HG02885 (cell line): ENCODE results near the gene ELOVL1.

Experiments
- ATAC-seq: cut with Tn5 transposase; IDR thresholded peaks from one replicate; pipeline ENCODE4 v1.9.1; 2021; ENCODE audit warnings: mild to moderate bottlenecking; ENCODE audit not compliant: unreplicated experiment, poor library complexity

The ELOVL1 gene

DNA sequence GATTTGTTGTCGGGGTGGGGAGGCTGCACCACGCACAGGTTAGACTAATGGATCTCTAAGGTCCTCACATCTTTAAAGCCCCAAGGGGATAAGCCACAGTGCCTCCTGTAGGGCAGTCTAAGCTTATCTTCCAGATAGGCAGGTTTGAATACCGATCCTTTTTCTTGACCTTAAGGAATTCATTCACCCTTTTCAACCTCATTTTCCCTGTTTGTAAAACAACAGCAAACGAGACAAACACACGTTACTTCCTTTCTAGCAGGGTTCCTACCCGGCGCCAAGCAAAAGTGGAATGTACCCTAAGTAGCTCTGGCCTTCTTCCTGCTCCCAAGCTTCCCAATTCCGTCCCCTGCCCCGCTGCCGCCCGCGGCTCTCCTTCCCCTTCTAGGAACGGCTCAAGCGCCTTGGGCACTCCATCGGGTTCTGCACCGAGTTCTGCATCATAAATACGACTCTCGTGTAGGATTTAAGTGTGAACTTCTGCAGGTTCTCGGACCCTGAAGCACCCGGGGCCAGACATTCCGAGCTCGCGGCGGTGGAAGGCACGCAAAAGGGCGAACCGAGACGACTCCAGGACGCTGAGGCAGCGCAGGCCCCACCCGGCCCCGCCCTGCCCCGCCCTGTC, 9.6 kb downstream of the ELOVL1 start:
- no peak for ATAC-seq

DNA sequence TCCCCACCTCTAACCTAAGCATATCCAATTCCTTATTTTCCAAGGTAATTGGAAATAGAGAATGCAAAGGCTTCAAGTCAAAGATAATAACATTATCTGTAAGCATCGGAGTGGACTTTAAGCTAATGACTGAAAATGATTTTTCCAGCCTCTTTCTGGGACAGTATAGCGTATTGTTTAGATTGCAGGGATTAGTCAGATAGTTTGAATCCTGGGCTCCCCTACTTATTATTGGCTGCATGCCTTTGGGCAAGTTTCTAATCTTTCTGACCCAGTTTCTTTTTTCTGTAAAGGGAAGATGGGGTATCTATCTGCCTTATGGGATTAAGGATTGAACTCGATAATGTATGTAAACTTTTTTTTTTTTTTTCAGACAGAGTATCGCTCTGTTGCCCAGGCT, 10.6 kb downstream of the ELOVL1 start:
- no peak for ATAC-seq

DNA sequence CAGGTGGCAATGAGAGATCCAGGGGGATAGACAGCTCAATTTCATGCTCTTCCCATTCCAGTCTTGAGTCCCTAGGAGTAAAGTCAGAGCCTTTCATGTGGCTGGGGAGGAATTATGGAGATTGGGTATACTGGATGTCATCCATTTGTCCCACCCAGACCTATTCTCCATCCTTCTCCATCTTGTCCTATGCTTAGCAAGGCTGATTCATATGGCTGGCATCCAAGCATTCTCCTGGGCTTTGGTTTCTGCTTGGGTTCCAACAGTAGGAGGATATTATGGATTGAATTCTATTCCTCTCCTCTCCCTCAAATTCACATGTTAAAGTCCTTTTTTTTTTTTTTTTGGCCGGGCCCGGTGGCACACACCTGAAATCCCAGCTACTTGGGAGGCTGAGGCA, 12.9 kb downstream of the ELOVL1 start:
- no peak for ATAC-seq

DNA sequence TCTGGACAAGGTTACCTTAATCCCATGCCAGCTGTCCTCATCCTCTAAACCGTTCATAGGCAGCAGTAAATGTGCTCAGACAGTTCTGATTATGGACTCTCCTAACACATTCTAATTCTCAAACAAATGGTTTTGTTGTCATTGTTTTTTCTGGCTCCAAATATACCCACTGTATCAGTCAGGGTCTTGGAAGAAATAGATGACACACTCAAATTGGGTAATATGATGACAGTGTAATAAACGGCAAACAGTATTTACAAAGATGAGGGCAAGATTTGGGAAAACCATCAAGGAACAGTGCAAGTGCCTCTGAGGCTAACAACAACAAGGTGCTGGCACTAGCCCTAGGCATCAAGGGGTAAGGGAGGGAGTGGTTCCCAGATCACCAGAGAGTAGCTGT, 13.3 kb downstream of the ELOVL1 start:
- ATAC-seq = no peak

DNA sequence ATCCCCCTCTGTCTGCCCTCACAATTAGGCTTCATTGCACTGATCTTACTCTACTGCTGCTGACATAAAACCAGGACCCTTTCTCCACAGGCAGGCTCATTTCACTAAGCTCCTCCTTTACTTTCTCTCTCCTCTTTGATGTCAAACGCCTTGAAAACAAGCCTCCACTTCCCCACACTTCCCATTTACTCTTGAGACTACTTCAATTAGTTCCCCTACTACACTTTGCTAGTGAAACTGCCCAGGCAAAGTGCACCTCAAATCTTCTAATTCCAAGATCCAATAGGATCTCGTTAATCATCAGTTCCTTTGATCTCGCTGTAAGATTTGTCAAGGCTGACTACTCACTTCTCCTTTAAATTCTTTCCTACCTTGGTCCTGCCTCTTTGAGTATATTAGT, 14.9 kb downstream of the ELOVL1 start:
- ATAC-seq = no peak

DNA sequence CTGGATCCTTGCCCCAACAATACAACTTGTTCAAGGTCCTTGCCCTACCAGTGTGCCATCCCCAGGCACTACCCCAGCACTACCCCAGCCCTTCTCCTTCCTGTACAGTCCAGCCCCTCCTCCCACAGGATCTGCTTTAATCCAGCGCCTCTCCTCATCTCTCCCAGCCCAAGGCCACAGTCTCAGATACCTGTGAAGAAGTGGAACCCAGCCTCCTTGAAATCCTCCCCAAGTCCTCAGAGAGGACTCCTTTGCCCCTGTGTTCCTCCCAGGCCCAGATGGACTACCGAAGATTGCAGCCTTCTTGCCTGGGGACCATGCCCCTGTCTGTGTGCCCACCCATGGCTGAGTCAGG, 15.5 kb downstream of the ELOVL1 start:
- ATAC-seq = no peak

DNA sequence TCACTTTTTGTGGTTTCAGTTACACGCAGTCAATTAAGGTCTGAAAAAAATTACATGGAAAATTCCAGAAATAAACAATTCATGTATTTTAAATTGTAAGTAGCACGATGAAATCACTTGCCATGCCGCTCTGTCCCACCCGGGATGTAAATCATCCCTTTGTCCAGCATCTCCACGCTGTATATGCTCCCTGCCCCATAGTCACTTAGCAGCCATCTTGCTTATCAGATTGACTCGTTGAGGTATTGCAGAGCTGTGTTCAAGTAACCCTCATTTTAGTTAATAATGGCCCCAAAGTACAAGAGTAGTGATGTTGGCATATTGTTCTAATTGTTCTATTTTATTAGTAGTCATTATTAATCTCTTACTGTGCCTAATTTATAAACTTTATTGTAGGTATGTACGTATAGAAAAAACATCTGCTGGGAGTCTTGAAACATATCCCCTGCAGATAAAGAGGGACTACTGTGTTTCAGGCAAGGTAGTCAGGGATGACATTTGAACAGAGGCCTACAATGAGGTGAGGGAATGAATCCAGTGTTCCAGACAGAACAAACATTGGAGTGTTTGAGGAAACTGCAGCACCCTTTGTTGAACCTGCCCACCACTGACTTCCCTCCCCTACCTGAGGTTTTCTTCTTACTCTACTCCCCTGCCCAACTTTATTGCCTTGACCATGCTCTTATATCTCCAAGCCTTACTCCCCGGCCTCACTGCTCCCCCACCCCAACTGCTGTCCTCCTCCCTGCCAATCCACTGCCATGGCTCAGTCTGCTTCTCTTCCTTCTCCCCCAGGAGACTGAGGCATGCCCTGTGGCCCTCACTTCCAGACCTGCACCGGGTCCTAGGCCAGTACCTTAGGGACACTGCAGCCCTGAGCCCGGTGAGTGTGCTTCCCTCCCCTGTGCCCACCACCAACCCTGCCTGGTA, 16.1 kb downstream of the ELOVL1 start:
- ATAC-seq = no peak

DNA sequence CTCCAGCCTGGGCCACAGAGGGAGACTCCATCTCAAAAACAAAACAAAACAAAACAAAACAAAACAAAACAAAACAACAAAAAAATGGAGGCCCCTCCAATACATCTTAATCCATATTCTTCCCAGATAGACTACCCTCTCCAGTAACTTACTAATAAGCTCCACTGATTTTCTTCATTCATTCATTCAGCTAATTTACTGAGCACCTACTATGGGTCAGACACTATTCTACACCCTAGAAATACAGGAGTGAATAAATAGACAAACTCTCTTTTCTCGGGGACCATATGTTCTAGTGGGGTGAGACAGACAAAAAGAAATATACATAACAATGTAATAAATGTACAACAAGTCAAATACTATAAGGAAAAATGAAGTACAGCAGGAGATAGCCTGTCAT, 16.8 kb downstream of the ELOVL1 start:
- no peak for ATAC-seq

DNA sequence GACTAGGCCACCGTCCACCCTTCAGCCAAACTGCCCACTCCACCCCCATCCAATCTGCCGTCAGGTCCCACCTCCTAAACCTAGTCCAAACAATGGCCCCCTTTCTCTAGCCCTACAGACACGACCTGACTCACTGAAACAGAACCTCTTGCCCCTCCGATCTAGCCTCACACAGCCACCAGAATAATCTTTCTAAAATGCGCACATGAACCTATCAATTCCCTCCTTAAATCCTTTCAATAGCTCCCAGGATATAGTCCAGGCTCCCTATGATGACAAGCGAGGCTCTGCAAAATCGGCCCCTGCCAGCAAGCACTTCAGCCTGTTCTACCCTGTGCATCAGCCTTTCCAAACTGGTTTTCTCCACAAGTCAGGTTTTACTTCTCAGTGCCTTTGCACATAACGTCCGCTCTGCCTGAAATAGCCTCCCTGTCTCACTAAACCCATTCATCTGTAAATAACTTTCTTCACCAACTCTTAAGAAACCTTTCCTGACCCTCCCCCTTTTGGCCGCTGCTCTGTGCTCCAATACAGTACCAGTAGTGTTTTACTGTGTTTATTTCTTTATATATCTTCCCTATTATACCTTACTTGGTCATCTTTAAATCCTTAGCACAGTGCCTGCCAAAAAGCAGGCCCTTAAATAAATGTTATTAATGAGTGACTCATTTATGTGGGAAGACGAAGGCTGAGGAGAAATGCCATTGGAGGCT, 18.1 kb downstream of the ELOVL1 start:
- ATAC-seq = no peak

DNA sequence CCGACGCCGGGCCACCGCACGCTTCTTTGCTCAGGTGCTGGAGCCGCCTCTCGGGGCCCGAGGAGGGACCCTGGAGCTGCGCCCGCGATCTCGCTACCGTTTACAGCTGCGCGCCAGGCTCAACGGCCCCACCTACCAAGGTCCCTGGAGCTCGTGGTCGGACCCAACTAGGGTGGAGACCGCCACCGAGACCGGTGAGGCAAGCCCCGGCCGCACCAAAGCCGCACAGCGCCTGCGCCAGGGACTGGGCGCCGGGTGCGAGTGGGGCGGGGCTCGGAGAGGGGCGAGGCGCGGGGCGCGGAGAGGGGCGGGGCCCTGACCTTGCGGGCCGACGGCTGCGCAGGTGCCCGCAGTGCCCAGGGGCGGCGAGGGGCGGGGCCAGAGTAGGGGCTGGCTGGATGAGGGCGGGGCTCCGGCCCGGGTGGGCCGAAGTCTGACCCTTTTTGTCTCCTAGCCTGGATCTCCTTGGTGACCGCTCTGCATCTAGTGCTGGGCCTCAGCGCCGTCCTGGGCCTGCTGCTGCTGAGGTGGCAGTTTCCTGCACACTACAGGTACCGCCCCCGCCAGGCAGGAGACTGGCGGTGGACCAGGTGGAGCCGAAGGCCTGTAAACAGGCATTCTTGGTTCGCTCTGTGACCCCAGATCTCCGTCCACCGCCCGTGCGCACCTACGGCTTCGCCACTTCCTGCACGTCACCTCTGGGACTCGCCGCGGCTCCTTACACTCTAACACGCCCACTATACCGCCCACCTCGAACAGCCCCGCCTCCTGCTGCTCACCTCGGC, 18.8 kb downstream of the ELOVL1 start:
- no peak for ATAC-seq

DNA sequence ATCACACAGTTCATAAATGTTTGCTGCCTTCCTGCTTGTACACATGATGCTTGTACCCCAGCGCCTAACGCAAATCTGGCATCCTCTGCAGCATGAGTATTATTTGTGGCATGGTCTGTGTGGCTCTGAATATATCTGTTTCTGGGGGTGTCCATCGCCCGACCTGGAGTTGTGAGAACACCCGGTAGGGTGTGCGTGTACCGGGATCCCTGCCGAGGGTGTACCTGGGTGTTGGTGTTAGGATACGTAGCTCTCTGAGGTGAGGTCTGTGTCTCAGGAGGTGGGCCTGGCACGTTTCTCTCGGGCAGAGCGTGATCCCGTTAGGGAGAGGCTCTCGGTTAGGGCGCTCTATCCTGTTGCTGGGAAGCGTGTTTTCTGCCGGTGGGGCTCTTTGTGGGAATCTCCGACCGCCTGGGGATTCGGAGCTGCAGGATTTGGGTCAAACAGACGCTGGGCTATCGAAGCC, 19.4 kb downstream of the ELOVL1 start:
- ATAC-seq = no peak

DNA sequence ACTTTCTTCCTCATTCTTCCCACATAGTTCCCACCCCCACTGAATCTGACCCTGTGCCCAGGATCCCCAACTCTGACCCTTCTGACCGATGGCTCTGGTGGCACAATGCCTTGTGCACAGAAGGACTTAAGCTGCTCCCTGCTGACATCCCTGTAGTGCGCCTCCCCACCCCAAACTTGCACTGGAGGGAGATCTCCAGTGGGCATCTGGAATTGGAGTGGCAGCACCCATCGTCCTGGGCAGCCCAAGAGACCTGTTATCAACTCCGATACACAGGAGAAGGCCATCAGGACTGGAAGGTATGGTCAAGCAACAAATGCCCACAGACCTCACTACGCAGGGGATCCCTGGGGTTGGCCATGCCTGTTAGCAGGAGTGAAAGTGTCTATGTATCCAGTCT, 21.2 kb downstream of the ELOVL1 start:
- no peak for ATAC-seq

DNA sequence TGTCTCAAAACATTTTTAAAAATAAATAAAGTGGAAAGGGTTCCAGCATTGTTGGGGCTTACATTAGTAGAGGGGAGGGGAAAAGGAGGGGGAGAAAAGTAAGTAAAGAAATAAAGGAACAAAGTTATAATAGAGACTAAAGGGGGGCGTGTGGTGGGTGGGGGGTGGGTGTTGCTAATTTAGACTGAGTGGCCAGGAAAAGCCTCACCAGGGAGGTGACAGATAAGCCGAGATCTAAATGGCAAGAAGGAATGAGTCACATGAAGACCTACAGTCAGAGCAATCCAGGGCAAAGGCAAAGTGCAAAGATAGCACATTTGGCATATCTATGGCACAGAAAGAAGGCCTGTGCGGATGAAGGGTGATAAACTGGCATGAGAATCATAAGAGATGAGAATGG, 22.7 kb downstream of the ELOVL1 start:
- no peak for ATAC-seq

DNA sequence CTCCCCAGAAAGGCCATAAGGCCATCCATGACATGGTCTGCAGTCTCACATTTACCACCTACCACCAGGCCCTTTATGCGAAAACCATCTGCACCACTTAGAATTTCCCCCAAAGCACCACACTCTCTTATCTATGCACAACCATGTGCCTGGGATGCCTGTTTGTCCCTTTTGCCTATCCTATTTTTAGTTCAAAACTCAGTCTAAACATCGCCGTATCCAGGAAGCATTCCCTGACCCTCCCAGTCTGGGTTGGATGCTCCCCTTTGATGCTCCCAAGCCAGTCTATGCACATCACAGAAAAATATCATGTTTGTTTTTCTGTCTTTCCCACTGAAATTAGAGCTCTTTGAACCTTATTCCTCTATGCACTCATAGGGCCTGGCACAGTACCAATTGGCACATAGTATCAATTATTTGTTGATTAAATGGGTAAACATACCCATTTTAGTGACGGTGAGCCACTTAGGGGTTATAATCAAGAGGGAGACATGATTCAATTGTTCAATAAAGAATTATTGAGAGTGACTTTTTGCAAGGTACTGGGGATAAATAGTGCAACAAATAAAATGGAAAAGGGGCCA, 23.5 kb downstream of the ELOVL1 start:
- ATAC-seq = no peak

DNA sequence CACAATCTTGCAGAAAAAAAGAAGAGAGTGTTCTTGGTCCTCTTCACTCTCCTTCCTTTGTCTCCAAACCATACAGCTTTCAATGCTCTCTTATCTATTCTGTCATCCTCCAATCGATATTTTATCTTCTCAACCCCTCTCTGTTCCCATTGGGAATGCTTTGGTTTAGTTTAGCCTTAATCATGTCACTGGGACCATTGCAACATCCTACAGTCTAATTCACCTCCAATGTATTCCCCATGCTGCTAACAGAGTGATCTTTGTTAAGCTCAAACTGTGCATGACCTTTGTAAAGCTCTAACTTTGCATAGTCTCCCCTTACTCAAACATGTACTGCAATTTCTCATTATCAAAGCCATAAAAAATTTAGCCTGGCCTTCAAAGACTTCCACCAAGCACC, 27.3 kb downstream of the ELOVL1 start:
- no peak for ATAC-seq

DNA sequence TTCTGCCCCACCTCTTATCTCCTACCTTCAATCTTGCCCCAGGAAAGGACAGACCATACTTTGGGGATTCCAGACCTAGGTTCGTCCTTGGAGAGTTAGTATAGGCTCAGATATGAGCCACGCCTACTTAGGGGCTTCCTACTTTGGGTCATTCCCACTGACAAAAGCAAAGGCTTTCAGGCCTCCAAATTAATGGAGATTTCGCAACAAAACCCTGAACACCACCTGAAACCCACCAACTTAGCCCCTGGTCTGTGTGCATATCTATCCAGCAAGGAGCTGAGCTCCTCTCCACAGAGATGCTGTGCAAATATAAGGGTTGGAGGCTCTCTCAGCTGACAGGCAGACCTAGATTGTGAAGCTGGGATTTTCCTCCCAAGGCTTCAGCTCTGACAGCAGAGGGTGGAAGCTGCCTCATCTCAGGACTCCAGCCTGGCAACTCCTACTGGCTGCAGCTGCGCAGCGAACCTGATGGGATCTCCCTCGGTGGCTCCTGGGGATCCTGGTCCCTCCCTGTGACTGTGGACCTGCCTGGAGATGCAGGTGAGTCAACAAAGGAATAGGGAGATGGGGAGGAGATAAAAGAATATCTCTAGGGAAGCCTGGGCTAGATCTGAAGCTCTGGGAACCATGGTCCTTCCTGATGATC, 28.1 kb downstream of the ELOVL1 start:
- ATAC-seq = no peak

DNA sequence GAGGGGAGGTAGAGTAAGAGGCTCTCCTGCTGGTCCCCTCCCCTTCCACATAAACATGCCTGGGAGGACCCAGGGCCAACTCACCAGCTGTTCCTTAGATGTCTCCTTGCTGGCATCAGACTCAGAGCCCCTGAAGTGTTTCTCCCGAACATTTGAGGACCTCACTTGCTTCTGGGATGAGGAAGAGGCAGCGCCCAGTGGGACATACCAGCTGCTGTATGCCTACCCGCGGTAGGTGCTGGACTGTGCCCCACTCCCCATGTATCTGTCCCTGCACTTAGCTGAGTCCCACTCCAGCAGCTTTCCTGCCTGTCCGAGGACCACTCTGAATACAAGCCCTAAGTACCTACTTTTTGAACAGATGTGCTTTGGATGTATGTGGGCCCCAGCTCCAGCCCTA, 29.8 kb downstream of the ELOVL1 start:
- ATAC-seq = no peak

DNA sequence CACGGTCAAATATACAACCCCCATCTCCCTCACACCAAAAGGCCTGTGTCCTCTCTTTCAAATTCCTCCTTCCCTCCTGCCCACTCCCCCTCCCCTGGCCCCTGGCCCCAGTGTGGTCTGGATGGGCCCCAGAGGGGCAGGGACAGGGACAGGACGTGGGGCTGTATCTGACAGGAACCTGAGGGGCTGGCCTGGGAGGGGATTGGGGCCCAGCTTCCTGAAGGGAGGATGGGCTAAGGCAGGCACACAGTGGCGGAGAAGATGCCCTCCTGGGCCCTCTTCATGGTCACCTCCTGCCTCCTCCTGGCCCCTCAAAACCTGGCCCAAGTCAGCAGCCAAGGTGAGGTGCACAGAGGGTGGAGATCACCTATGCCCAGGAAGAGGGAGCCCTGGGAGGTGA, 30.2 kb downstream of the ELOVL1 start, which contains the start of gene MPL:
Gene MPL (plus strand): TSS at position 231 of the 400 bp plus-strand sequence. CDS start 31 bp downstream, at position 262.
- no peak for ATAC-seq

DNA sequence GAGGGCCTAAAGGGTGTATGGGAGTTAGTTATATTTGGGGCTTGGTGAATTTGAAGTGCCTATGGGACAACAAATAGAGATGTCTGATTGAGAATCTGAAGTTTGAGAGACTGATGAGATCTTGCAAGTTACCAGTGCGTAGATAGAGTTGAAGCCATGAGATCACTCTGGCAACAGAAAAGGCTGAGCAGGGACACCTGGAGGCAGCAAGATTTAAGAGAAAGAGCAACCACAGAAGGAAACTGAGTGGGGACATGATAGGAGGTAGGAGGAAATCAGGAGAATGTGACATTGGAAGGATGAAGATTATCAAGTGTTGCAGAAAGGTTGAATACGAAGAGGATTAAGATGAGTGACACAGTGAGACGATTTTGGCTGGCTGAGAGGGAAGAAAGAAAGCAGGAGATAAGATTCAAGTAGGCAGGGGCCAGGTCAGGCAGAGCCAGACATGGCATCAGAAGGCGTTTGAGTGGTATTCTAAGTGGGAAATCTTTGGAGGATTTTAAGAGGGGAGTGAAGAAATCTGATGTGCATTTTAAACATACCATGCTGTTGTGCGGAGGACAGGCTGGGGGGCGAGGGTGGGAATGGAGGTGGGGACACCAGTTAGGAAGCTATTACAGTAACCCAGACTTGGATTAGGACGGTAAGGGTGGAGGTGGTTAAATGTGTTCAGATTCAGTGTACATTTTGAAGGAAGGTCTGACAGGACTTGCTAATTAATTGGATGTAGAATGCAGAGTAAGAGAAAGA, 33.2 kb downstream of the ELOVL1 start:
- no peak for ATAC-seq
